PC-3 (cell line): ENCODE measurements around the gene KCNJ10.

Experiments used
- EZH2 ChIP-seq: fragments of 300-600 bp; sonication (generic); IDR thresholded peaks from one replicate; pipeline ENCODE4 v1.6.1; 2017; ENCODE audit warnings: antibody characterized with exemption, mild to moderate bottlenecking, low read length; ENCODE audit not compliant: unreplicated experiment
- EZH2phosphoT487 ChIP-seq: fragments of 300-600 bp; sonication (generic); IDR thresholded peaks from 2 replicates; pipeline ENCODE4 v1.6.1; 2018; ENCODE audit warnings: mild to moderate bottlenecking, antibody characterized with exemption, low read length, borderline replicate concordance
- TF ChIP-seq, protein P1 (sequence below): fragments of 300-600 bp; sonication (generic); conservative IDR thresholded peaks from 2 replicates; pipeline ENCODE4 v1.5.1; 2017; ENCODE audit warnings: antibody characterized with exemption, low read depth, mild to moderate bottlenecking, low read length

DNA sequence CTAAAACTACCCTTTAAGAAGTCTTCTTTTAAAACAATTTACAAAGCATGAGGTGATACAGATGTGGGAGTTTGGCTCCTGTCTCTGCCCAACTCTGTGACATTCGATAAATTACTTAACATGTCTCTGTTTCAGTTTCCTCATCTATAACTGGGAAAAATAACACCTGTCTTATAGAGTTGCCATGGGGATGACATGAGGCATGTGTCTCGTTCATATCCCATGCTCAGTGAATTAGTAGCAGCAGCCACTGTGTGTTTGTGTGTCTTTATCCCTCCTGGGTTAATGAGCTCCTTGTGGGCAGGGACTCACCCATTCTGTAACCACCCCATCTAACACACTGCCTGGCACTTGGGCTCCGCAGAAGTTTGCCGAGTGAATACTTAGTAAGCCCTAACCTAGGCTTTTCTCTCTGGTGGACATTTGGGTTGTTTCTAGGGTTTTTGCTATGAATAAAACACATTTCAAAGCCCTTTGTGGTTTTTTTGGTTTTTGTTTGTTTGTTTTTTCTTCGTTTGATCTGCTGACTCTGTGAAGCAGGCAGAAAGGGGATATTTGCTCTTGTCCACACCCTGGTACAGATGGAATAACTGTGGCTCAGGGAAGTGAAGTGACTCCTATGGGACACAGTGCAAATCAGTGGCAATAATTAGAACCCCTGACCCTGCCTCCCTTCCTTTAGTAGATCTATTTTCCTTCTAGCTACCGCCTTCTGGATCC lies 10.6 kb upstream of the KCNJ10 start:
- TF ChIP-seq, protein P1, sequence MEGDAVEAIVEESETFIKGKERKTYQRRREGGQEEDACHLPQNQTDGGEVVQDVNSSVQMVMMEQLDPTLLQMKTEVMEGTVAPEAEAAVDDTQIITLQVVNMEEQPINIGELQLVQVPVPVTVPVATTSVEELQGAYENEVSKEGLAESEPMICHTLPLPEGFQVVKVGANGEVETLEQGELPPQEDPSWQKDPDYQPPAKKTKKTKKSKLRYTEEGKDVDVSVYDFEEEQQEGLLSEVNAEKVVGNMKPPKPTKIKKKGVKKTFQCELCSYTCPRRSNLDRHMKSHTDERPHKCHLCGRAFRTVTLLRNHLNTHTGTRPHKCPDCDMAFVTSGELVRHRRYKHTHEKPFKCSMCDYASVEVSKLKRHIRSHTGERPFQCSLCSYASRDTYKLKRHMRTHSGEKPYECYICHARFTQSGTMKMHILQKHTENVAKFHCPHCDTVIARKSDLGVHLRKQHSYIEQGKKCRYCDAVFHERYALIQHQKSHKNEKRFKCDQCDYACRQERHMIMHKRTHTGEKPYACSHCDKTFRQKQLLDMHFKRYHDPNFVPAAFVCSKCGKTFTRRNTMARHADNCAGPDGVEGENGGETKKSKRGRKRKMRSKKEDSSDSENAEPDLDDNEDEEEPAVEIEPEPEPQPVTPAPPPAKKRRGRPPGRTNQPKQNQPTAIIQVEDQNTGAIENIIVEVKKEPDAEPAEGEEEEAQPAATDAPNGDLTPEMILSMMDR = no peak
- TF ChIP-seq EZH2 (no peak), EZH2phosphoT487 (no peak)
